Endothelial cell of umbilical vein (primary cell): ENCODE measurements around the gene STX8. TPM values are rescaled to one million over a fixed set of nuclear protein-coding genes. Genes with fewer than 3 reads are reported as not detected.

ENCODE experiments used
- BruUV-seq: library from RNA; stranded (reverse); fragments of 400-500 nt; replicated peaks from 2 replicates; lab custom pipeline; 2021; lab: Mats Ljungman, UMichigan
- CTCF ChIA-PET: fragments of 300-600, 350-600 bp; sonication (Branson Sonifier 250); formaldehyde crosslinking; loops from one replicate; lab custom pipeline; 2021; ENCODE audit warnings: antibody characterized with exemption, inconsistent platforms; lab: Charles Lee
- POLR2A ChIA-PET: fragments of 300-600, 350-600 bp; sonication (Branson Sonifier 250); formaldehyde crosslinking; loops from one replicate; lab custom pipeline; 2021; ENCODE audit warnings: antibody characterized with exemption, inconsistent platforms; lab: Charles Lee
- DNase-seq: peaks from one replicate; pipeline ENCODE4 v3.0.0-alpha.2; 2011; ENCODE audit warnings: low read depth, low spot score
- FAIRE-seq: peaks from 2 replicates; lab custom pipeline; 2011; peaks lifted over from hg19 to GRCh38; lab: Jason Lieb, UNC
- H2AFZ ChIP-seq: 2 replicates; pipeline ENCODE4 v1.6.0; 2012; ENCODE audit warnings: low read depth, low read length, control low read depth, inconsistent platforms
- H3K27ac ChIP-seq: 2 replicates; pipeline ENCODE4 v1.5.1; 2011; ENCODE audit warnings: low read depth, mild to moderate bottlenecking, control low read depth, low read length, moderate library complexity; ENCODE audit not compliant: insufficient read depth
- H3K27me3 ChIP-seq, 2 experiments: 2 replicates each; pipeline versions ENCODE4 v1.6.0 to v1.6.1; 2011; ENCODE audit warnings: low read length in 2 of 2, mixed read lengths in 1 of 2; ENCODE audit not compliant: control insufficient read depth in 2 of 2, insufficient read depth in 2 of 2
- H3K36me3 ChIP-seq, 2 experiments: 2 replicates in 1 of 2; 3 replicates in 1 of 2; pipeline ENCODE4 v1.5.1; 2011; ENCODE audit warnings: low read length in 2 of 2, mild to moderate bottlenecking in 1 of 2, moderate library complexity in 1 of 2; ENCODE audit not compliant: control insufficient read depth in 2 of 2, insufficient read depth in 2 of 2; ENCODE audit errors: extremely low read depth in 1 of 2
- H3K4me1 ChIP-seq: 3 replicates; pipeline ENCODE4 v1.5.1; 2011; ENCODE audit warnings: mild to moderate bottlenecking, low read length; ENCODE audit not compliant: control insufficient read depth, insufficient read depth; ENCODE audit errors: extremely low read depth
- H3K4me2 ChIP-seq: 2 replicates; pipeline ENCODE4 v1.6.1; 2011; ENCODE audit warnings: low read length, control low read depth, mixed read lengths; ENCODE audit not compliant: insufficient read depth
- H3K4me3 ChIP-seq, 3 experiments: fragments of 200-600 bp in 1 of 3; sonication (generic), shearing (Covaris generic) in 1 of 3; replicated peaks in 1 of 3; 2 replicates each; pipeline ENCODE4 v1.5.1; 2011 to 2016; ENCODE audit warnings: control low read depth in 3 of 3, low read length in 3 of 3, mild to moderate bottlenecking in 2 of 3, inconsistent platforms in 1 of 3, low read depth in 1 of 3, moderate library complexity in 1 of 3; ENCODE audit not compliant: insufficient read depth in 1 of 3
- H3K79me2 ChIP-seq: 2 replicates; pipeline ENCODE4 v1.6.0; 2012; ENCODE audit warnings: low read length, inconsistent platforms; ENCODE audit not compliant: control insufficient read depth, insufficient read depth
- H3K9ac ChIP-seq: replicated peaks from 2 replicates; pipeline ENCODE3; 2011; ENCODE audit warnings: low read length, control low read depth; ENCODE audit not compliant: insufficient read depth; ENCODE audit errors: extremely low read depth
- H3K9me1 ChIP-seq: replicated peaks from 3 replicates; pipeline ENCODE4 v1.6.0; 2011; ENCODE audit warnings: mild to moderate bottlenecking, low read length; ENCODE audit not compliant: control insufficient read depth, insufficient read depth; ENCODE audit errors: extremely low read depth
- H3K9me3 ChIP-seq: replicated peaks from 2 replicates; pipeline ENCODE4 v1.5.1; 2012; ENCODE audit warnings: low read length, inconsistent platforms; ENCODE audit not compliant: control insufficient read depth, insufficient read depth
- H4K20me1 ChIP-seq: replicated peaks from 2 replicates; pipeline ENCODE3; 2011; ENCODE audit warnings: mild to moderate bottlenecking, low read length; ENCODE audit not compliant: control insufficient read depth, insufficient read depth; ENCODE audit errors: extremely low read depth
- CTCF ChIP-seq, 2 donors: IDR thresholded peaks; 1 replicate in 1 of 2; 2 replicates in 1 of 2; pipeline ENCODE4 v1.5.1; 2011; ENCODE audit warnings: low read length in 2 of 2, mild to moderate bottlenecking in 2 of 2, moderate library complexity in 2 of 2, control low read depth in 1 of 2, inconsistent platforms in 1 of 2, low read depth in 1 of 2; ENCODE audit not compliant: insufficient read depth in 1 of 2; ENCODE audit errors: extremely low read depth in 1 of 2
- EZH2 ChIP-seq: IDR thresholded peaks from 2 replicates; pipeline ENCODE4 v1.6.1; 2012; ENCODE audit warnings: borderline replicate concordance, low read depth, mild to moderate bottlenecking, moderate library complexity, low read length, inconsistent platforms; ENCODE audit not compliant: severe bottlenecking
- FOS ChIP-seq: IDR thresholded peaks from 2 replicates; pipeline ENCODE4 v1.6.1; 2011; ENCODE audit warnings: mild to moderate bottlenecking, low read length, moderate library complexity, borderline replicate concordance; ENCODE audit not compliant: insufficient read depth
- GATA2 ChIP-seq: IDR thresholded peaks from 2 replicates; pipeline ENCODE4 v1.7.0; 2011; ENCODE audit warnings: low read depth, mild to moderate bottlenecking, moderate library complexity, mixed read lengths, low read length; ENCODE audit not compliant: insufficient read length, insufficient read depth
- JUN ChIP-seq: IDR thresholded peaks from 2 replicates; pipeline ENCODE4 v1.6.1; 2011; ENCODE audit warnings: borderline replicate concordance, low read depth; ENCODE audit not compliant: insufficient read length, insufficient read depth
- MAX ChIP-seq: IDR thresholded peaks from 2 replicates; pipeline ENCODE4 v1.6.1; 2011; ENCODE audit not compliant: insufficient read depth, insufficient read length
- MYC ChIP-seq: IDR thresholded peaks from one replicate; pipeline ENCODE4 v1.6.1; 2011; ENCODE audit warnings: mild to moderate bottlenecking, low read depth, low read length
- POLR2A ChIP-seq: IDR thresholded peaks from 2 replicates; pipeline ENCODE4 v1.6.1; 2012; ENCODE audit warnings: low read depth, mild to moderate bottlenecking, control low read depth, low read length
- POLR2AphosphoS5 ChIP-seq: IDR thresholded peaks from 2 replicates; pipeline ENCODE4 v1.6.1; 2012; ENCODE audit warnings: low read depth, mild to moderate bottlenecking, control low read depth, low read length, moderate library complexity; ENCODE audit not compliant: insufficient read depth
- dilution Hi-C: fragments of 300-500 bp; cut with MboI; formaldehyde crosslinking; loops from one replicate; pipeline ENCODE4 v1.15.0; 2019; ENCODE audit warnings: low sequenced_read_pairs; ENCODE audit not compliant: extremely low pct_ligation_motif_present
- intact Hi-C: fragments of 100-400 bp; cut with micrococcal nuclease; formaldehyde crosslinking; loops from one replicate; pipeline ENCODE4 v1.10.0; 2022
- polyA plus RNA-seq, 4 experiments: library from polyadenylated mRNA; depleted of rRNA in 3 of 4; stranded (reverse) in 3 of 4; unstranded in 1 of 4; fragments of >200 nt; gene quantifications; 2 replicates each; pipeline versions ENCODE4 v1.2.1 to v1.2.3, GENCODE V29; 2011 to 2012; ENCODE audit warnings: missing spikeins in 1 of 4
- total RNA-seq: library from RNA; stranded (reverse); gene quantifications from 2 replicates; pipeline ENCODE4 v1.2.3, GENCODE V29; 2021

Gene STX8
- total and polyA plus RNA-seq, 2 donors (not counting 3 experiments of a cell fraction or from before 2014, with no cell fraction given) = 25.9 to 67.3 TPM

GRCh38 chr17:9577373-9577709, 1.7 kb upstream of the STX8 start:
- H3K36me3 ChIP-seq = no peaks in the 10 kb centered on the region
- H3K4me1 ChIP-seq = peaks cover 19% of the 10 kb centered on the region
- no peaks in the 10 kb centered on the region for H3K27me3 ChIP-seq
- no peaks in the 10 kb centered on the region for H3K9me1 ChIP-seq
- FAIRE-seq (peak; percentile 82), DNase-seq (no peak)
- intact Hi-C loops (loop anchor here (1.0 kb wide), 1 partner anchor 191 kb away; no protein-coding TSS in a partner anchor), dilution Hi-C loops (no loop called here)
- H3K27ac ChIP-seq = no peak overlapping the region
- ChIA-PET CTCF (interaction anchor here (0.6 to 5.6 kb wide), 16 partner anchors 9 to 1039 kb away, joined by 3 to 64 read pairs (median 5); no protein-coding TSS in a partner anchor), POLR2A (no interaction called here)
- H3K9ac ChIP-seq = no peak overlapping the region
- no peak overlapping the region for H2AFZ ChIP-seq
- no peaks in the 10 kb centered on the region for H3K9me3 ChIP-seq
- TF ChIP-seq POLR2AphosphoS5 (no peak), FOS (no peak), EZH2 (no peak), JUN (no peak), MAX (no peak), POLR2A (no peak), CTCF (IDR thresholded peaks at IDR 0.05; ENCODE audit: extremely low read depth in 1 of 2, insufficient read depth in 1 of 2, low read depth in 1 of 2, low read length in 2 of 2) (no peak), MYC (no peak), GATA2 (no peak)
- no peaks in the 10 kb centered on the region for H4K20me1 ChIP-seq
- no TSS peak for BruUV-seq
- H3K4me2 ChIP-seq = no peak overlapping the region
- peaks cover 9% of the 10 kb centered on the region for H3K79me2 ChIP-seq
- no peak overlapping the region for H3K4me3 ChIP-seq
